GM12801 (cell line): ENCODE data around the gene ADH7.

Experiments used
- CTCF ChIP-seq: IDR thresholded peaks from one replicate; pipeline ENCODE4 v1.5.1; 2011; ENCODE audit warnings: control low read depth; ENCODE audit not compliant: insufficient read length; ENCODE audit errors: extremely low read depth

The ADH7 gene

DNA sequence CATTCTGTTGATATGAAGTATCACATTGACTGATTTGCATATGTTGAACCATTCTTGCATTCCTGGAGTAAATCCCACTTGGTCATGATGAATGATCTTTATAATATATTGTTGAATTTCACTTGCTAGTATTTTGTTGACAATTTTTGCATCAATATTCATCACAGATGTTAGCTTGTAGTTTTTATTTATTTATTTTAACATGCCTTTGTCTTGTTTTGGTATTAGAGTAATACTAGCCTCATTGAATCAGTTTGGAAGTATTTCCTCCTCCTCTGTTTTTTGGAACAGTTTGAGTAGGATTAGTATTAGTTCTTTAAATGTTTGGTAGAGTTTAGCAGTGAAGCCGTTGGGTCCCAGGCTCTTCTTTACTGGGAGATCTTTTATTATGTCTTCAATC, 68.7 kb downstream of the ADH7 start:
- TF ChIP-seq CTCF = no peak

GRCh38 chr4:99362768-99363167, 72.4 kb downstream of the ADH7 start:
- TF ChIP-seq CTCF = no peak
